ENCODE results near the gene ZDHHC17.
A peak's percentile ranks its signal among the peaks of the same experiment; 100 is the strongest.
"Not testable (repeated sequence)": the region's sequence is repeated elsewhere in the genome, so short reads cannot be mapped to it uniquely, and the experiment has no call there.

ZDHHC17 gene

GRCh38 chr12:76768576-76768975 lies 4.7 kb downstream of the ZDHHC17 start:
- DNase-seq (ENCODE audit: low read depth) = peak; percentile 53

DNA sequence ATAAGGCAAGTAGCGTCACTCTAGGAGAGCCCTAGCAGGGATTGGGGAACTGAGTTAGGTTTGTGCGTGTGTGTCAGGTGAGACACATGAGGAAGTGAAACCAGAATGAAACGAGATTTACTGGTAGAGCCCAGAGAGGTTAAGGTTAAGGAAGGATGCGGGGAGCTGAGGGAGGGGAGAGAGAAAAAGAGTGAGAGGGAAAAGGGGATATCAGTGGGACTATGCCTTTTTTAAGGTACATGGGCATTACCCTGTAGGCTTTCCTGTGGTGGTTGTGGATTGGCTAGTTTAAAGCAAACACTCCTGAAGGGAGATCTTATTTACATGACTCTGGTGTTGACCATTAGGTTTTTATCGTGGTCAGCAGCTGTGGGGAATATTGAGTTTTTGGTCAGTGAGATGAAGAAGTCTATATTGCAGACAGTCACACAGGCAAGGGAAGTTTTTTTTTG lies 13.9 kb downstream of the ZDHHC17 start:
- no peak for DNase-seq (ENCODE audit: low read depth)

GRCh38 chr12:76778364-76778763 lies 14.4 kb downstream of the ZDHHC17 start:
- no peak for DNase-seq (ENCODE audit: low read depth)

DNA sequence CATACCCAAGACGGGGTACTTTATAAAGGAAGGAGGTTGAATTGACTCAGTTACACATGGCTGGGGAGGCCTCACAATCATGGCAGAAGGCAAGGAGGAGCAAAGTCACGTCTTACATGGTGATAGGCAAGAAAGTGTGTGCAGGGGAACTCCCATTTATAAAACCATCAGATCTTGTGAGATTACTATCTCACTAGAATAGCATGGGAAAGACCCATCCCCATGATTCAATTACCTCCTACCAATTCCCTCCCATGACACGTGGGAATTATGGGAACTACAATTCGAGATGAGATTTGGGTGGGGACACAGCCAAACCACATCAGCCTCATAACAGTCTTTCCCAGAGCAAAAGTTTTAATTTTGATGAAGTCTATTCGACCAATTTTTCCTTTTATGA lies 15.4 kb downstream of the ZDHHC17 start:
- DNase-seq (ENCODE audit: low read depth) = not testable (repeated sequence)

DNA sequence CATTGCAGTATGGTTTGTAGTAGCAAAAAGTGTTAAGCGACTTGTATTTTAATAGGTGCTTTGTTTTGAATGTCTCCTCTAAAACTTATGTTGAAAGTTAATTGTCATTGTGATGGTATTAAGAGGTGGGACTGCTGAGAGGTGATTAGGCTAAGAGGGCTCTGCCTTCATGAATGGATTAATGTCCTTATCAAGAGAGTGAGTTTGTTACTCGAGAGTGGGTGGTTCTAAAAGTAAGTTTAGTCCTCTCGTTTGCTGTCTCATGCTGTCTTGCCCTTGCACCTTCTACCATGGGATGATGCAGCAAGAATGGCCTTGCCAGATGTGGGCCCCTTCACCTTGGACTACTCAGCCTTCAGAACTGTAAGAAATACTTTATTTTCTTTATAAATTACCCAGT lies 17.4 kb downstream of the ZDHHC17 start:
- DNase-seq (ENCODE audit: low read depth) = no peak

DNA sequence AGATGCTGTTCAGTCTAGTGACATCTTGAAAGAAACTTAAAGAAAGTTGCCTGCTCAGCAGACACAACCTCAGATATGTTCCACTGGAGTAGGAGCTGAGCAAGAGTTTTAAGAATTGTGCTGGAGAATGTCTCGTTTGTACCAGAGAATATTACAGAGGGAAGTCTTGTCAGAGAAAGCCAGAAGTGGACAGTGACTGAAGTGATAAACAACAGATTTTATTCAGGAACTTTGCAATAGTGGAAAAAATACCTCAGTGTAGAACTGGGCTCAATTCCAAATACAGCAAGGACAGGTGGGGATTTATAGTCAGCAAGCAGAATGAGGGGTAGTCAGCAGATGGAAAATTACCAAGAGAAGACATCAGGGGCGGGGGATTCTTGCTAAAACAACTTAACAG lies 18.6 kb downstream of the ZDHHC17 start:
- DNase-seq (ENCODE audit: low read depth) = no peak

DNA sequence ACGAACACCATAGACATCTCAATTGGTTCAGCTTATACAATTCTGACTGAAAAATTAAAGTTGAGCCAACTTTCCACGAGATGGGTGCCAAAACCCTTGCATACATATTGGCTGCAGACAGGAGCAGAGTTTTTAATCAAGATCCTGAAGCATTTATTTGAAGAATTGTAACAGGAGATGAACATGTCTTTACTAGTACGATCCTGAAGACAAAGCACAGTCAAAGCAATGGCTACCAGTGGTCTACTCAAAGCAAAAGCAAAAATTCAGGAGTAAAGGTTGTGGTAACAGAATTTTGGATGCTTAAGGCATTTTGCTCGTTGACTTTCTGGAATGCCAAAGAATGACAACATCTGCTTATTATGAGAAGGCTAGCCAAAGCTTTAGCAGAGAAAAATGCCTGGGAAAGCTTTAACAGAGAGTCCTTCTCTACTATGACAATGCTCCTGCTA lies 20.7 kb downstream of the ZDHHC17 start:
- DNase-seq (ENCODE audit: low read depth) = no peak

DNA sequence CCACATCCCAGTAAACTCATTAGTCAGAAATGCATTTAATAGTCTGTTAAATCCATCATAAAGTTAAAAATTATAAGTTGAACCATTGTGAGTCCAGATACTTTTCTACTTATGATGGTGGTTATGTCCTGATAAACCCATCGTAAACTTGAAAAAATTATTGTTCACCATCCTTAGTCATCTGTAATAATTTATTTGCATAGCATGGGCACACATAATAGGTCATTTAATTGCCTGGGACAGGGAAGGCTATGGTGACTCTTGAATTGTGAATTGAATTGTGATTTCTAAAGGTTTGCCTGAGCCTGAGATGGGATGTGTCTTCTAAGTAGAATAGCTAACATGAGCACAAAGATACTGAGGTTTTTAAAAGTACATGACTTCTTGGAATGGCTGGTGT lies 21.5 kb downstream of the ZDHHC17 start:
- no peak for DNase-seq (ENCODE audit: low read depth)

- no peak for DNase-seq (ENCODE audit: low read depth)
Observed at GRCh38 chr12:76786986-76787385, 23.1 kb downstream of the ZDHHC17 start.

- no peak for DNase-seq (ENCODE audit: low read depth)
Observed at GRCh38 chr12:76787689-76788088, 23.8 kb downstream of the ZDHHC17 start.

DNA sequence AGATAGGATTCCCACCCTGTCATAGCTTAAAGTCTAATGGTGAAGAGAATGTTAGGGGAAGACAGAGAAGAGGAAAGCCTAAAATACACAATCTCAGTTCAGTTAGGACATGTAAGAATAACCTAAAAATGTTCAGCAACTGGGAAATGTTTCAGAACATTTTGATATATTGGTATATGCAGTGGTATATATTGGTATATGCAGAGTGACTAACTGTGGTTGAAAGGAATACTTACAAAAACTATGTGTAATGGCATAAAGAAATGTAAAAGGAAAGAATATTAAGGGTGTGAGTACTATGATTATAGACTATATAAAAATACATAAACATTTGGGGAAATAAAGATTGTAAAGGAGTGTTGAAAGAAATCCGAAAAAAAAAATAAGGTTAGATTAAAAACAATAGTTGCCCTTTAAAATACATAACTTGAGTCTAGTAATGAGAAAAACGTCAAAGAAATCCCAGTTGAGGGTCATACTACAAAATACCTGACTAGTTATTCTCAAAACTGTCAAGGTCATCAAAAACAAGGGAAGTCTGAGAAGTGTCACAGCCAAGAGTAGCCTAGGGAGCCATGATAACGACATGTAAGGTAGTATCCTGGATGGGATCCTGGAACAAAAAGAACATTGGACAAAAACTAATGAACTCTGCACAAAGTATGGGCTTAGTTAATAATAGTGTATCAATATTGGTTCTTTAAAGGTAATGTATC lies 25.6 kb downstream of the ZDHHC17 start:
- DNase-seq (ENCODE audit: low read depth) = no peak

- DNase-seq (ENCODE audit: low read depth) = peak; percentile 26
Observed at GRCh38 chr12:76790564-76791552, 26.9 kb downstream of the ZDHHC17 start.

DNA sequence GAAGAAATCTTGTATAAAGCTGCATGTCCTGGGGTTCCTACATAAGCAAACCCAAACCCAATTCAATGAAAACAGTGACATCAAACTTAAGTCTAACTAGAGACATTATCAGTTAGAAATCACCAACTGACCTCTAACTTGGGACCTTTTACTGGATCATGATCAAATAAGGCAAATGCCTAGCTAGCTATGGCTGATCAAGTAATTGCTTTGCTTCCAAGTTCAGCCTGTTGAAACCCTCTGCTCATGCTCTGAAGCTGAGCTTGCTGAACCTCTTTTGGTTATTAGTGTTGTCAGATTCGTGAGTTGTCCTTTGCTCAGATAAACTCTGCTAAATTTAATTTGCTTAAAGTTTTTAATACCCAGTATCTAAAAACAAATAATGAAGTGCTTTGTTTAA lies 28.9 kb downstream of the ZDHHC17 start:
- no peak for DNase-seq (ENCODE audit: low read depth)

GRCh38 chr12:76798864-76799263 lies 34.9 kb downstream of the ZDHHC17 start:
- no peak for DNase-seq (ENCODE audit: low read depth)

- no peak for DNase-seq (ENCODE audit: low read depth)
Observed at GRCh38 chr12:76799362-76799761, 35.4 kb downstream of the ZDHHC17 start.

- DNase-seq (ENCODE audit: low read depth) = no peak
Observed at GRCh38 chr12:76802060-76802459, 38.1 kb downstream of the ZDHHC17 start.

DNA sequence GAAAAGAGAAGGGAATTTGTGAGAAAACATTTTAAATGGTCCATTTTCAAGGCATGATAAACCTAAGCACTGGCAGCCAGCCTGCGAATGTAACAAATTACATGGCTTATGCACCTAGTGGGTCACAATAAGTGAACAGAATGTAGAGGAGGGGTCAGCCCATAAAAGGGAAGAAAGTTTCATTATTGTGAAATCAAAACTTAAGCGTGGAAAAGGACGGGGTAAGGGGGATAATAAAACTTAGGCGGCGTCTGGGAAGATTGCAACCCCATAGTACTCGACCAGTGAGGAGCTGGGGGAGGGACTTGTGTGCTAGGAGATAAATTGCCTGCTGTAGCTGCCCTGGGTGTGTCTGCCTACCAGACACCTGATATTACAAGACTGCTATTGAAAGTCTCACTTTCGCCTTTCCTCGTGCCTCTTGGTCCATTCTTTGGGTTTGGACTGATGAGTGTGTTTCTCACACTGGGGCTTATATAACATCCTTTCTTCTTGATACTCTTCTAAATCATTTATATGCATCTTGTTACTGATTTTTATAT lies 40.6 kb downstream of the ZDHHC17 start:
- DNase-seq (ENCODE audit: low read depth) = no peak

GRCh38 chr12:76810671-76811419 lies 46.9 kb downstream of the ZDHHC17 start:
- DNase-seq (ENCODE audit: low read depth) = no peak

GRCh38 chr12:76811976-76812375 lies 48.1 kb downstream of the ZDHHC17 start:
- DNase-seq (ENCODE audit: low read depth) = no peak

DNA sequence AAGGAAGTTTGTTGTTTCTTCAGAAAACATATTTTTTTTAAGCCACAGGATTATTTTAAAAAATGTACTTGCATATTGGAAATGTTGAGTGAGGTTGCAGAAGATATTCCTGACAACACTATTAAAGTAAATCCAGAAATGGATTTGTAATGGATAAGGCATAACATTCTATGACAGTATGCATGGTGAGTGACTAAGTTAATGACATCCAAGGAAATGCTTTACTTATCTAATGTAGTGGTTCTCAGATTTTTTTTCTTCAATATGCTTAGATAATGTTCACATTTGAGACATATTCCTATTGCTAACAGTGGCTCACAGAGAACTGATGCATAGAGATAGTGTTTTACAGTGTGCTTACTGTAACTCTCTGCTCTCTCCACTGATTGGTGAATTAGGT lies 49.4 kb downstream of the ZDHHC17 start:
- DNase-seq (ENCODE audit: low read depth) = no peak

- no peak for DNase-seq (ENCODE audit: low read depth)
Observed at GRCh38 chr12:76813972-76814371, 50.1 kb downstream of the ZDHHC17 start.

DNA sequence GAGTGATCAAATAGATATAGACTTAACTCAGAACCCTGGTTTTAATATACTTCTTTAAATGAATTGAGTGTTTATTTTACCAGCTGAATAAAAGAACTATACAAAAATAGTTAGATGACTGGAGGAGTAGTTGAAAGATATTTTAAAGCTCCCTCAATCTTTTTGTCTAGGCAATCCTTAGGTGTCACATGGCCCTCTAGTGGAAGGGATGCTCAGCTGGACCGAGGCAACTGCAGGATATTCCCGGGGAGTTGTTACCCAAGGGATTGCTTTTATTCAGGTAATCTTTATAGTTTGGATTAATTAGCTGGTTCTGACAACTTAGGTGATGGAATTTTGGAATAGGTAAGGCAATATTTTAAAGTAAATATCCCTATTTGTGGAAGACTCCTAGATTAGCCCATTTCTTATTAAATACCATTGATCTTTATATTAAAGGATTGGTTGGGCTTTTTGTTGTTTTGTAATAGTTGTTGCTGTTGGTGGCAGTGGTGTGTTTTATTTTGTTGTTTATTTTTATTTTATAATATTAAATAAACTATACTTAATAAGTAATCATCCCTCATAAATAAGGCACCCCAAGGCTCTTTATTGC lies 57.1 kb downstream of the ZDHHC17 start:
- peak; percentile 25 for DNase-seq (ENCODE audit: low read depth)
